OCI-LY1 (cell line): ENCODE data around the gene ZNF487.

Experiments
- H2AFZ ChIP-seq: fragments of 200-600 bp; sonication (generic), shearing (Covaris generic); 2 replicates; pipeline ENCODE4 v1.6.0; 2014; ENCODE audit warnings: antibody characterized with exemption, mild to moderate bottlenecking, low read length
- H3F3A ChIP-seq: fragments of 200-600 bp; sonication (generic), shearing (Covaris generic); 2 replicates; pipeline ENCODE4 v1.6.0; 2014; ENCODE audit warnings: mild to moderate bottlenecking, antibody characterized with exemption, low read length, moderate library complexity; ENCODE audit not compliant: insufficient read depth
- H3K27ac ChIP-seq: fragments of 200-600 bp; sonication (generic); 2 replicates; pipeline ENCODE4 v1.5.1; 2014; ENCODE audit warnings: low read length, mixed run types, mild to moderate bottlenecking, low read depth; ENCODE audit not compliant: poor library complexity, severe bottlenecking
- H3K27me3 ChIP-seq: fragments of 200-600 bp; sonication (generic); 2 replicates; pipeline ENCODE4 v1.6.0; 2014; ENCODE audit warnings: antibody characterized with exemption, mild to moderate bottlenecking, low read length, moderate library complexity; ENCODE audit not compliant: insufficient read depth
- H3K36me3 ChIP-seq: fragments of 200-600 bp; sonication (generic); 2 replicates; pipeline ENCODE4 v1.6.1; 2014; ENCODE audit warnings: mild to moderate bottlenecking, antibody characterized with exemption, low read length, moderate library complexity, mixed read lengths; ENCODE audit not compliant: insufficient read depth
- H3K4me1 ChIP-seq: fragments of 200-600 bp; sonication (generic); 2 replicates; pipeline ENCODE4 v1.5.1; 2014; ENCODE audit warnings: mild to moderate bottlenecking, low read length, moderate library complexity; ENCODE audit not compliant: insufficient read depth, severe bottlenecking
- H3K4me2 ChIP-seq: fragments of 200-600 bp; sonication (generic), shearing (Covaris generic); 2 replicates; pipeline ENCODE4 v1.6.1; 2014; ENCODE audit warnings: low read length
- H3K4me3 ChIP-seq: fragments of 200-600 bp; sonication (generic); 2 replicates; pipeline ENCODE4 v1.5.1; 2014; ENCODE audit warnings: low read length, low read depth, mild to moderate bottlenecking, mixed read lengths; ENCODE audit not compliant: poor library complexity, severe bottlenecking
- H3K79me2 ChIP-seq: fragments of 200-600 bp; shearing (Covaris generic); 2 replicates; pipeline ENCODE4 v1.6.1; 2016; ENCODE audit warnings: mixed run types, low read length, mixed read lengths; ENCODE audit not compliant: insufficient read depth
- H3K9ac ChIP-seq: fragments of 200-600 bp; sonication (generic), shearing (Covaris generic); 2 replicates; pipeline ENCODE4 v1.6.1; 2014; ENCODE audit warnings: mild to moderate bottlenecking, low read length, mixed read lengths
- H3K9me2 ChIP-seq: fragments of 200-600 bp; sonication (generic), shearing (Covaris generic); 2 replicates; pipeline ENCODE4 v1.6.1; 2014; ENCODE audit warnings: low read depth, mild to moderate bottlenecking, low read length, mixed read lengths
- H3K9me3 ChIP-seq: fragments of 200-600 bp; shearing (Covaris generic); 2 replicates; pipeline ENCODE4 v1.6.1; 2014; ENCODE audit warnings: low read length, mixed read lengths
- H4K20me1 ChIP-seq: fragments of 200-600 bp; sonication (generic), shearing (Covaris generic); 2 replicates; pipeline ENCODE4 v1.6.0; 2016; ENCODE audit warnings: mild to moderate bottlenecking, low read length; ENCODE audit not compliant: insufficient read depth
- EZH2 ChIP-seq: fragments of 200-600 bp; sonication (generic), shearing (Covaris generic); IDR thresholded peaks from 2 replicates; pipeline ENCODE4 v1.8.0; 2017; ENCODE audit warnings: borderline replicate concordance, mixed run types, mild to moderate bottlenecking, antibody characterized with exemption, low read length, moderate library complexity, mixed read lengths
- TF ChIP-seq, protein P1 (sequence below): fragments of 200-600 bp; sonication (generic), shearing (Covaris generic); IDR thresholded peaks from 2 replicates; pipeline ENCODE4 v1.5.1; 2017; ENCODE audit warnings: mild to moderate bottlenecking, antibody characterized with exemption, low read length, moderate library complexity, mixed read lengths

ZNF487 gene

DNA sequence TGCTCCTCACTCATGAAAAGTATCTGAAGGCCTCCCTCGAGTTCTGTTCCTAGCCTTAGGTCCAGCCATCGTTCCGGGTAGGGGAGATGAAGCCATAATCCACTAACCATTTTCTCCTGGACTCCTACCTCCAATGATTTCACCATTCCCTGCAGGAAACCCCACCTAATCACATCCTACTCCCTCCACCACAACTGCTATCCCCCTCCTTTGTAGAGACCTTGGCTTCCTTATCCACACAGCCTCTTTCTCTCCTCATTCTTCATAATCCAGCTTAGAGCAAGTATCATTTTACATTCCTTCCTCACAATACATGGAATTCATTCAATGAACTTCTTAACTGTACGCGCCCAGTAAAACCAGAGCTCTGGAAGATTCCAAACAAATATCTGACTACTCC is 46.6 kb upstream of the ZNF487 start:
- H3K27ac ChIP-seq, result no peak overlapping the region
- no peaks in the 10 kb centered on the region for H3K27me3 ChIP-seq
- peaks cover 15% of the 10 kb centered on the region for H3K4me1 ChIP-seq
- H3K9ac ChIP-seq, result no peak overlapping the region
- peaks cover 100% of the 10 kb centered on the region for H3K36me3 ChIP-seq
- TF ChIP-seq EZH2, result no peak
- TF ChIP-seq, protein P1, sequence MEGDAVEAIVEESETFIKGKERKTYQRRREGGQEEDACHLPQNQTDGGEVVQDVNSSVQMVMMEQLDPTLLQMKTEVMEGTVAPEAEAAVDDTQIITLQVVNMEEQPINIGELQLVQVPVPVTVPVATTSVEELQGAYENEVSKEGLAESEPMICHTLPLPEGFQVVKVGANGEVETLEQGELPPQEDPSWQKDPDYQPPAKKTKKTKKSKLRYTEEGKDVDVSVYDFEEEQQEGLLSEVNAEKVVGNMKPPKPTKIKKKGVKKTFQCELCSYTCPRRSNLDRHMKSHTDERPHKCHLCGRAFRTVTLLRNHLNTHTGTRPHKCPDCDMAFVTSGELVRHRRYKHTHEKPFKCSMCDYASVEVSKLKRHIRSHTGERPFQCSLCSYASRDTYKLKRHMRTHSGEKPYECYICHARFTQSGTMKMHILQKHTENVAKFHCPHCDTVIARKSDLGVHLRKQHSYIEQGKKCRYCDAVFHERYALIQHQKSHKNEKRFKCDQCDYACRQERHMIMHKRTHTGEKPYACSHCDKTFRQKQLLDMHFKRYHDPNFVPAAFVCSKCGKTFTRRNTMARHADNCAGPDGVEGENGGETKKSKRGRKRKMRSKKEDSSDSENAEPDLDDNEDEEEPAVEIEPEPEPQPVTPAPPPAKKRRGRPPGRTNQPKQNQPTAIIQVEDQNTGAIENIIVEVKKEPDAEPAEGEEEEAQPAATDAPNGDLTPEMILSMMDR, result no peak
- no peaks in the 10 kb centered on the region for H3K9me3 ChIP-seq
- H3F3A ChIP-seq, result peaks cover 1% of the 10 kb centered on the region; the same call in 1 of the 2 replicates
- H3K4me3 ChIP-seq, result no peak overlapping the region
- H4K20me1 ChIP-seq, result peaks cover 12% of the 10 kb centered on the region; the same call in 1 of the 2 replicates
- H3K9me2 ChIP-seq, result no peaks in the 10 kb centered on the region
- H3K4me2 ChIP-seq, result no peak overlapping the region
- peaks cover 19% of the 10 kb centered on the region for H3K79me2 ChIP-seq
- no peak overlapping the region for H2AFZ ChIP-seq

DNA sequence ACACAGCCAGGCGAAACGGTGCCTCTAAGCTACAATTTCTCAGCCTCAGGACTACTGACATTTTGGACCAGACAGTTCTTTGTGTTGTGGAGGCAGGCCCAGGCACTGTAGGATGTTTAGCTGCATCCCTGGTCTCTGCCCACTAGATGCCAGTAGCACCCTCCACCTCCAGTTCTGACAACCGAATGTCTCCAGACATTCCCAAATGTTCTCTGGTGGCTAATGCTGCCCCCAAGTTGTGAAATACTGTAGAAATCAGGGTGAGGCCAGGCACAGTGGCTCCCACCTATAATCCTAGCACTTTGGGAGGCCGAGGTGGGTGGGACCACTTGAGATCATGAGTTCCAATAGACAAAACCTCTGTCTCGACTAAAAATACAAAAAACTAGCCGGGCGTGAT is 46.2 kb upstream of the ZNF487 start:
- Histone ChIP-seq H3F3A (no peaks in the 10 kb centered on the region; the same call in 1 of the 2 replicates), H3K4me2 (no peak overlapping the region), H3K9ac (no peak overlapping the region), H3K27me3 (no peaks in the 10 kb centered on the region), H3K9me2 (no peaks in the 10 kb centered on the region), H3K9me3 (no peaks in the 10 kb centered on the region), H3K27ac (no peak overlapping the region), H3K79me2 (peaks cover 23% of the 10 kb centered on the region), H3K4me1 (peaks cover 19% of the 10 kb centered on the region), H3K36me3 (peaks cover 100% of the 10 kb centered on the region), H2AFZ (no peak overlapping the region), H3K4me3 (no peak overlapping the region), H4K20me1 (peaks cover 12% of the 10 kb centered on the region; the same call in 1 of the 2 replicates)
- TF ChIP-seq, protein P1, result peak; percentile 42
- TF ChIP-seq EZH2, result no peak

DNA sequence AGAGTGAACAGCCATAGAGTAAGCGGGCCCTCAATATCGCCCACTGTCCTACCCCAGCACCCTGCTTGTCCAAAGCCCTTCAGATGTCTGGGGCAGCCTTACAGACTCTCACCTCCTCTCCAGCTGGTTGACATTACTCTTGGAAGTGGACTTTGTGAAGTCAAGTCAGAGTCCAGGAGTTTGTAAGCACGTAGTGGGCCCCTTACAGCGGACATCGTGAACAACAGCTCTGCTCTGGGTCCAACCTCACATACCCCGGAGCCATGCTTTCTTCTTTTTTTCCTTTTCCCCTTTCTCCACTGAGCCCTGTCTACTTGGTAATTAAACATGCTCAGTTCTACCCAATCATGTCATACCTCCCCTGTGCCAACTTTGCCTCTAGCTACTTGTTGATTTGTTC is 45.4 kb upstream of the ZNF487 start:
- Histone ChIP-seq H3K36me3 (peaks cover 100% of the 10 kb centered on the region), H3K9ac (no peak overlapping the region), H3K9me3 (no peaks in the 10 kb centered on the region), H3K4me3 (no peak overlapping the region), H4K20me1 (peaks cover 12% of the 10 kb centered on the region; the same call in 1 of the 2 replicates), H3K4me2 (no peak overlapping the region), H3K27me3 (no peaks in the 10 kb centered on the region), H3F3A (no peaks in the 10 kb centered on the region), H3K9me2 (no peaks in the 10 kb centered on the region), H3K4me1 (peaks cover 20% of the 10 kb centered on the region), H2AFZ (no peak overlapping the region), H3K27ac (no peak overlapping the region), H3K79me2 (peaks cover 30% of the 10 kb centered on the region)
- TF ChIP-seq, protein P1, result no peak
- TF ChIP-seq EZH2, result no peak
